ENCODE measurements around the gene SLC7A11.

SLC7A11 gene

DNA sequence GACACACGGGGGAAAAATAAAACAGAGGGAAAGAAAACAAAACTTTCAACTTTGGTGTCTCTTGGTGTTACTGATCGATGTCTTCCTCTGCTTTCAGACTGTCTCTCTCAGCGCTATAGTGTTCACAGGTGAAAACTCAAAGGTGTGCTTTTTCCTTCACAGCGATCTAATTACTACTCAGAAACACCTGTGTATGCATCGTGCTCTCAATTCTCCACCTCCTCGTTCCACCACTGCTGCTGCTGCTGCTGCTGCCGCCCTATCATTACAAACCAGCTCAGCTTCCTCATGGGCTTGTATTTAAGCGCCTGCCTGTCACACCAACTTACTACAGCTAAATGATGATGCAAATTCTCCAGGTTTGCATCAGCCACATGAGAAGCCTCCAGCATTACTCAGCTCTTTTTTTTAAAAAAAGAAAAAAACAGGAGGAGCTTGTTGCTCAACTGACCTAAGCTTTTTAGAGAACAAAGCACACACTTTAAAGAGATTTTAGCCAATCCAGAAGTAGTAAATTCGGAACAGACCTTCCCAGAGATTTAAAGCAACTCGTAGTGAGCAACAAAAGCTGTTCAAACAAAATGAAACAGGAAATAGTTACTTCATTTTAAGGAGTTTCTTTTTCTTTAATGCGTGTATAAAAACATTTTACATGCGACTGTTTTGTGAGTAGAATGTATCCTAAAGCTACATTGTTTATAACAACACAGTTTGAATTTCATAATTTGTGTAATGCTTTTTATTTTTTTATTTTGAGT lies at the start of gene SLC7A11:
Gene SLC7A11, minus strand, starts transcription at position 274 of the 758 bp plus-strand sequence. CDS start 280 bp downstream, outside the sequence.
- FAIRE-seq = peak; percentile 91

GRCh38 chr4:138291431-138291830 lies 49.3 kb upstream of the SLC7A11 start:
- FAIRE-seq = no peak

GRCh38 chr4:138290805-138291204 lies 48.7 kb upstream of the SLC7A11 start:
- FAIRE-seq = no peak

DNA sequence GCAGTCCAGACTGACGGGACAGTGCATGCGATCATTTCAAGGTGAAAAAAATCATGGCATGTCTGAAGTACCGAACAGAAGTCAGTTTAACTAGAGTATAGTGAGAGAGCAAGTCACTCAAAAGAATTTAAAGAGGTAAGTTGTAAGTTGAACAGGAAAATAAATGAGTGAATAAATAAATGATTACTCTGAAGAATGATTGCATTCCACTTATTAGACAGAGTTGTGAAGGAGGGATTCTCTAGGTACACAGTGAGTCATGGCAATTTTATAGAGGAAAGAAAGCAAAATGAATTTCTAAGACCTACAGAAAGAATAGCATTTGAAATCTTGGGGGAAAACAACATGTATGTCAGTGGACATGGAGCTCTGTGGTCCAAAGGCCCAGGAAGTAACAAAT lies 37.1 kb upstream of the SLC7A11 start:
- FAIRE-seq = no peak

DNA sequence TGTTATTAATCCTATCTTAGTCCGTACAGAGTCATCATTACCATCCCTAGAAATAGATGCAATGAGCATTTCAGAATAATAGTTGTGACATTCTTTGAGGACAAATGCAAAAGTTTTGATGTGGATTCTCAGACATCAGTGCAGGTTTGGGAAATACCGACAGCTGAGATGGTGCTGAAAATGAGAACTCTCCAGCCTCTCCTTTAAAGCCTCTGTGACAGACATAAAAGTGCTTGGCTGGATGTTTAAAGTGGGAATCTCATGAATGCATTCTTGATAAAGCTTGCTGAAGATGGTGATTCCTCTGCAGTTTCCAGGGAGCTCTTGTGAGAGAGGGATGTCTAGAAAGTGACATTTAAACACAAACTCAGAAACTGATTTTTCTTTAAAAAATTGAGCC lies 35.0 kb upstream of the SLC7A11 start:
- no peak for FAIRE-seq

DNA sequence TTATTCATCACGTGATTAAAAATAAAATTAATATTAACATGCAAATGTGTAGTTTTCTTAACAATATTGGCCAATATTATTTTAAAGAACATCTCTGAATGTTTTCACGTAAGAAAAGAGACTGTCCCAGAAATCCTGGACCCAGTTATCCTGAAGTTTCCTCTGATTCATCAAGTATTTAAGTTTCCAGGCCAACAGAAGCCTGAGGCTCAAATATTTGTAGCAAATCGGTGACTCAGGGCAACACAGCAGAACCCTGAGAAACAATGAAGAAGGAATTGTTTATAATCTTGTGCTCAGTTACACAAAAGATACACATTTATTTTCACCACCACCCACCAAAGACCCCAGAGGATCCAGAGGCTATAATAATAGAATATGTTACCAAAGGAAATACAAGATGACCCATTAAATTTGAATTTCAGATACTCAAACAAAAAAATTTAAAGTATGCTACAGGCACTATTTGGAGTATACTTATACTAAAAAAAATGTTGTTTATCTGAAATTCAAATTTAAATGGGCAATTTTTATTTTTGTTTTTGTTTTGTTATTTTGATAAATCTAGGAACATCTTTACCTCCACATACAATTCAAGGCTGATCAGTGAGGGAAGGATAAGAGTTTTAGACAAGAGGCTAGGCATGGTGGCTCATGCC lies 33.9 kb upstream of the SLC7A11 start:
- no peak for FAIRE-seq

- no peak for FAIRE-seq
Observed at GRCh38 chr4:138275216-138275615, 33.1 kb upstream of the SLC7A11 start.

GRCh38 chr4:138269175-138269574 lies 27.0 kb upstream of the SLC7A11 start:
- no peak for FAIRE-seq

- no peak for FAIRE-seq
Observed at GRCh38 chr4:138267835-138268234, 25.7 kb upstream of the SLC7A11 start.

GRCh38 chr4:138266948-138267347 lies 24.8 kb upstream of the SLC7A11 start:
- no peak for FAIRE-seq

- FAIRE-seq = no peak
Observed at GRCh38 chr4:138263247-138263816, 21.2 kb upstream of the SLC7A11 start.

- FAIRE-seq = no peak
Observed at GRCh38 chr4:138262469-138262868, 20.3 kb upstream of the SLC7A11 start.

GRCh38 chr4:138262030-138262429 lies 19.9 kb upstream of the SLC7A11 start:
- FAIRE-seq = no peak

- FAIRE-seq = no peak
Observed at GRCh38 chr4:138259824-138260223, 17.7 kb upstream of the SLC7A11 start.

GRCh38 chr4:138259271-138259670 lies 17.1 kb upstream of the SLC7A11 start:
- FAIRE-seq = no peak

DNA sequence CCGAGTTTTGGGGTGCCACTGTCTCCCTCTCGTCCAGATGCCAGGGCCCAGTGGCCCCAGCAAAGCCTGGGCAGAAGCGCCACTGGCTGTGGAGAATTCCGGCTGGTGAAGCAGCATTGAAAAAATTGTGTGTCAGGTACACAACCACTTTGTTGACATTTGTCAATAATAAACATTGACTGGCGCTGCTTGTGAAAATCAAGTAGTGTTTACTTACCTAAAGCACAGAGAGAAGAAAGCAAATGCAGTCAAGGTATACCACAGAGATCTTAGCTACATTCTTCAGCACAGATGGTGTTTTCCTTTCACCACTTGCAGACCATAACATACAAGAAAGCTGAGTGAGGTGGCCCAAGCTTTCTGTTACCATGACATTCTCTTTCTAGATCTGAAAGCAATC lies 14.5 kb upstream of the SLC7A11 start:
- FAIRE-seq = no peak

- FAIRE-seq = no peak
Observed at GRCh38 chr4:138255917-138256597, 13.9 kb upstream of the SLC7A11 start.

DNA sequence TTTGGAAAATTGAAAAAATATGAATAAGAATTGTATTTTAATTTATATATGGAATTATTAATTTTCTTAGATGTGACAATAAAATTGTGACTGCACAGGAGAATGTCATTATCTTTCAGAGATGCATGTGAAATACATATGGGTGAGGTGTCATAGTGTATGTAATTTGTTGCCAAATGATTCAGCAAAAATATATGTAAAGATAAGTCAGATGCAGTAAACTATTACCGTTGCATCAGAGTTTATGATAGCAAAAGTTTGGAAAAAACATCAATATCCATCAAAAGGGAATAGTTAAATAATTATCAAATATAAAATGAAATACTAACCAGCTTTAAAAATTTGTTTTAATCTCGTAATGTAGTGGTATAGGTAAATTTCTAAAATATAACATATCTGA lies 10.4 kb upstream of the SLC7A11 start:
- no peak for FAIRE-seq

DNA sequence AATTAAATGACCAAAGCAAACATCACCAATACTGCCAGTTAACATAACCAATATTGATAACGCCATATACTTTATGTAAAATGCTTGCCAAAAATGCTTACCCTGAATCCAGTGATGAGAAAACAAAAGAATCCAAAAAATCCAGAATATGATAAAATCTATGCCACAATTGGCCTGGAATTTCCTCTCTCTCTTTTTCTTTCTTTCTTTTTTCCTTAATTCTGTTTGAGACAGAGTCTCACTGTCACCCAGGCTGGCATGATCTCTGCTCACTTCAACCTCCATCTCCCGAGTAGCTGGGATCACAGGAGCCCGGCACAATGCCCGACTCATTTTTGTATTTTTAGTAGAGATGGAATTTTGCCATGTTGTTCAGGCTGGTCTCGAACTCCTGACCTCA lies 9.8 kb upstream of the SLC7A11 start:
- no peak for FAIRE-seq

- no peak for FAIRE-seq
Observed at GRCh38 chr4:138249132-138249531, 7.0 kb upstream of the SLC7A11 start.

GRCh38 chr4:138248058-138248457 lies 5.9 kb upstream of the SLC7A11 start:
- no peak for FAIRE-seq

DNA sequence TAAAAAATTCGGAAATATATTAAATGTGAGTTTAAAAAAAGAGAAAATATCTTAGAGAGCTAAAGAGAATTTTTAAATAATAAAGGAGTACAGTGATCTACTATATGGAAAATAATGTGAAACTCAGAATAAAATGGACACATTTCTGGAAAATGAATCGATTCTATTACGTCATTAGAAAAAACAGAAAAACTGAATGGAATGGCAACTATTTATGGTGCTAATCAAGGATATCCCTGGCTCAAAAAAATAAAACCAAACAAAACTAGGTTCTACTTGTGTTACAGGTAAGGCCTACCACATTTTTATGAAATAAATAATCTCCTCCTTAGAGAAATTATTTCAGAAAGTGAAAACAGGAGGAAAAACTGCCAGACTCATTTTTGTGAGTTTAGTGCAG lies 5.5 kb upstream of the SLC7A11 start:
- FAIRE-seq = no peak

GRCh38 chr4:138243369-138243768 lies 1.2 kb upstream of the SLC7A11 start:
- FAIRE-seq = no peak

GRCh38 chr4:138242834-138243156 lies 646 bp upstream of the SLC7A11 start:
- no peak for FAIRE-seq

All from TTC549 (cell line).